Cardiac septum (tissue), 1 donor: ENCODE results near the gene LNP1. TPM values are rescaled to one million over a fixed set of nuclear protein-coding genes. Genes with fewer than 3 reads are reported as not detected.
"Not testable (repeated sequence)": the region's sequence is repeated elsewhere in the genome, so short reads cannot be mapped to it uniquely, and the experiment has no call there.

ENCODE experiments used
- DNase-seq: peaks from one replicate; pipeline ENCODE4 v3.0.0-alpha.2; 2020; ENCODE audit warnings: low spot score
- intact Hi-C: fragments of 100-400 bp; cut with DNase I; formaldehyde crosslinking; loops from one replicate; pipeline ENCODE4 v1.14.0; 2022
- total RNA-seq: library from RNA; stranded (reverse); fragmentation: NEBNext Ultra II Directional; extraction: Animal tissue kit (Norgen Biotek cat#: 25700); gene quantifications from one replicate; pipeline ENCODE4 v1.2.1, GENCODE V29; 2021
- donor health status: DM: no; HTN: no; CAD: no.

Gene LNP1
- total RNA-seq, 1 donor from 2014 or later, result 4.6 TPM

GRCh38 chr3:100423611-100424010 lies 22.3 kb downstream of the LNP1 start:
- intact Hi-C loops, result no loop called here
- DNase-seq, result no peak

DNA sequence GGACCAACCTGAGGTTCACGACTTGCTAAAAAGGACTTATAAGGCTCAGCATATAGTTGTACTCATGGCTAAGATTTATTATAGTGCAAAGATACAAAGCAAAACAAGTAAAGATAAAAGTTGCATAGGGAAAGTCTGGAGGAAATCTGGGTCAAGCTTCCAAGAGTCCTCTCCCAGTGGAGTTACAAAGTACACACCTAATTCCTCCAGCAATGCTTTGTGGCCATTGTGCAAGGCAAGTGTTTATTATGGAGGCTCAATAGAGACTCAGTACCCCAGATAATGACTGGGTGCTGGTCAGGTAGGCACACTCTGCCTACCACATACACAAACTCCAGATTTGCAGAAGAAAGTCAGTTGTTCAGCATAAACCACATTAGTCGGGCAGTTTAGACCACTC lies 22.9 kb downstream of the LNP1 start:
- intact Hi-C loops, result no loop called here
- no peak for DNase-seq

GRCh38 chr3:100425316-100425715 lies 24.0 kb downstream of the LNP1 start:
- no peak for DNase-seq
- intact Hi-C loops, result no loop called here

GRCh38 chr3:100426067-100426682 lies 24.8 kb downstream of the LNP1 start:
- intact Hi-C loops, result no loop called here
- DNase-seq, result no peak

DNA sequence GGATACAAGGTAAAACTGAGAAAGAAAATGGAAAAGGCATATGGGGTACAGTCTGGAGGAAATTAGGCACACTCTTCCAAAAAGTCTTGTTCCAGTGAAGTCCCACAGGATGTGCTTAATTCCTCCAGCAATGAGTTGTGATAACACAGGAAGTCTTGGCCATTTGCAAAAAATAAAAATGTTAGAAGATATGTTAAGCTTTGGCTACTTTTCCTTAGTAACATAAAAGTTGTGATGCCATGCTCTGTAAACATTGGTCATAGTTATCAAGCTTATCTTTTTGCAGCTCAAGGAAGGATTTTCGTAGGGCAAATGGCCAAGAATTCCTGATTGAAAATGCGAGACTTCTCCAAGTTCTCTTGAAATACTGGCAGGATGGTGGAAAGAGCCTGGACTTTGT lies 26.4 kb downstream of the LNP1 start:
- DNase-seq, result no peak
- intact Hi-C loops, result no loop called here

- intact Hi-C loops, result no loop called here
- no peak for DNase-seq
Measured at GRCh38 chr3:100429187-100429716, 27.9 kb downstream of the LNP1 start.

DNA sequence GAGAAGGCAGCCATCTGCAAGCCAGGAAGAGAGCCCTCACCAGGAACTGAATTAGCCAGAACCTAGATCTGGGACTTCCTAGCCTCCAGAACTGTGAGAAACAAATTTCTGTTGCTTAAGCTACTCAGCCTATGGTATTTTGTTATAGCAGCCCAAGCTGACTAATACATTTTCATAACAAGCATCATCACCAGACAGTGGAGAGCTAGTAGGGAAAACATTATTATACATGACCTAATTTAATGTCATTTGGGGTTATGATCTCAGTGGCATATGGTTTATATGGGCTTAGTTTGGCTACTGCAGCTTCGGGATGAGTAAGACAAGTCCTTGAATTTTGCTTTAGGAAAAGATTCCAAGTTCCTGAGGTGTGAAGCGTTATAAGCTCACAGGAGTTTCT lies 35.6 kb downstream of the LNP1 start:
- intact Hi-C loops, result no loop called here
- DNase-seq, result no peak

- DNase-seq, result no peak
- intact Hi-C loops, result no loop called here
Measured at GRCh38 chr3:100437721-100438622, 36.6 kb downstream of the LNP1 start.

GRCh38 chr3:100438623-100438974 lies 37.3 kb downstream of the LNP1 start:
- no peak for DNase-seq
- intact Hi-C loops, result no loop called here

DNA sequence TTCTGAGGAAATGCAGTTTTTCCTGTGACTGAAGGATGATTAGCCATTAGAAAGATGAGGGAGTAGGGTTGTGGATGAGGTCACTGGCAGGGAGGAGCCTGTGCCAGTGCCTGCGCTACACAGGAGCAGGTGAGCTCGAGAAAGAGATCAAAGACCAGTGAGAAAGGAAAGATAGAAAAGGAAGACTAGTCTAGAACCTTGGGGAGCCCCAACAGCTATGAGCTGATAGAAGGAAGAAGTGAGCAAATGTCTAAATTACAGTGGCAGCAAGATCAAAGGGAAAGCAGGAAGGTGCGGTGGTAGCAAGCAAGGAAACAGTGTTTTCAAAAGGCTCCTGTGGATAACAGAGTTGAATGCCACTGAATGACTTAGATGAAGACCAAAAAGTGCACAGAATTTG lies 39.6 kb downstream of the LNP1 start:
- DNase-seq, result no peak

GRCh38 chr3:100443690-100444089 lies 42.4 kb downstream of the LNP1 start:
- DNase-seq, result no peak

More for the DNA sequence above, 39.6 kb downstream of the LNP1 start:
- intact Hi-C loops, result no loop called here

DNA sequence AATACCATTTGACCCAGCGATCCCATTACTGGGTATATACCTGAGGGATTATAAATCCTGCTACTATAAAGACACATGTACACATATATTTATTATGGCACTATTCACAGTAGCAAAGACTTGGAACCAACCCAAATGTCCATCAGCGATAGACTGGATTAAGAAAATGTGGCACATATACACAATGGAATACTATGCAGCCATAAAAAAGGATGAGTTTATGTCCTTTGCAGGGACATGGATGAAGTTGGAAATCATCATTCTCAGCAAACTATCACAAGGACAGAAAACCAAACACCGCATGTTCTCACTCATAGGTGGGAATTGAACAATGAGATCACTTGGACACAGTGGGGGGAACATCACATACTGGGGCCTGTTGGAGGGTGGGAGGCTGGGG lies 45.7 kb downstream of the LNP1 start:
- intact Hi-C loops, DNase-seq: not testable (repeated sequence)

More at GRCh38 chr3:100443690-100444089, 42.4 kb downstream of the LNP1 start:
- intact Hi-C loops, result no loop called here

DNA sequence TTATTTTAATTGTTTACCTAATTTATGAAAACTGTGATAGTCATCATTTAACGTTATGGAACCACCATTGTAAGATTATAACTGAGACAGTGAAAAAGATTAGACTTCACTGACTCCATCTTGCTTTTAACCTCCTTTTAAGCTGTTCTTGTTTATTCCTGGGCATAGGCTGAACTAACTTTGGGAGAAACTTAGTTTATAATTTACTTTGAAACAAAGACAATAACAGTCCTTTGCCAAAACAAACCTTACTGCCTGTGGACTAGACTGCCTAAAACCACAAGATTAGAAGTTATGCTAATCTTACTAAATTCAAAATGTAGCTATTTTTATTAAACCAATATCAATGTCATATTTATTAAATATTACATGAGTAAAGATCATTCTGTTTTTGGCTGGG lies 46.7 kb downstream of the LNP1 start:
- DNase-seq, result no peak
- intact Hi-C loops, result no loop called here

DNA sequence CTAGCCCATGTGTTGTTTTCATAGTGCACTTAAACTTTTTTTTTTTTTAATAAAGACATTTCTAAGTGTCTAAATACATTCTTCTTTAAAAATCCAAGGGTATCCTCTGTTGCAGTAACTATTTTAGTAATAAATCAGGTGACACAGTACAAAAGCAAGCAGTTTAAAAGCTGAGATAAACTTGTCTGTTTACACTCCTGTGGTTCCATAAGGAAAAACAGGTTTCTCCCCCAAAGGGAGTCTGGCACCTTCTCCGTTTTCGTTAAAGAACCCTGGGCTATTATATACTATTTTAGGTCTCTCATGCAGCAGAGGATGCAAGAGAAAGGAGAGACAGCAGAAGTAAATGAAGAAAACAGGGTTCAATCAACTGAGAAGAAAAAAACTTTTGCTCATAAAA lies 47.9 kb downstream of the LNP1 start:
- intact Hi-C loops, result no loop called here
- no peak for DNase-seq

DNA sequence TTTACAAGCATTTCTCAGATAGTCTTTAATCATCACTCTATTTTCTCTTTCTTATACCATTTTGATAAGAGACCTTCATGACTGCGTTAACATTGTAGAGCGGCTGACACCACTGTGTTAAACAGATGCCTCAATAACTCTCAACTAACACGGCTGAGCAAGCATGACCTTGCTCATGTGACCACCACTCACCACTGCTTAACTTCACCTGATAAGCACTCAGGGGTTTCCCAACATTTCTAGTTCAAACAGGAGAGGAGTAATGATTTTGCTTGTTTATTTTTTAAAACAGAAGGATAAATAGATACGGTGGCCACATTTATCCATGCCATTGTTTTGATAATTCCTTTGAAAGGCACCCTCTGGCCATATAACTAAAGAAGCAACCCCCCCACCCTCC lies 53.3 kb downstream of the LNP1 start:
- no peak for DNase-seq
- intact Hi-C loops, result no loop called here

DNA sequence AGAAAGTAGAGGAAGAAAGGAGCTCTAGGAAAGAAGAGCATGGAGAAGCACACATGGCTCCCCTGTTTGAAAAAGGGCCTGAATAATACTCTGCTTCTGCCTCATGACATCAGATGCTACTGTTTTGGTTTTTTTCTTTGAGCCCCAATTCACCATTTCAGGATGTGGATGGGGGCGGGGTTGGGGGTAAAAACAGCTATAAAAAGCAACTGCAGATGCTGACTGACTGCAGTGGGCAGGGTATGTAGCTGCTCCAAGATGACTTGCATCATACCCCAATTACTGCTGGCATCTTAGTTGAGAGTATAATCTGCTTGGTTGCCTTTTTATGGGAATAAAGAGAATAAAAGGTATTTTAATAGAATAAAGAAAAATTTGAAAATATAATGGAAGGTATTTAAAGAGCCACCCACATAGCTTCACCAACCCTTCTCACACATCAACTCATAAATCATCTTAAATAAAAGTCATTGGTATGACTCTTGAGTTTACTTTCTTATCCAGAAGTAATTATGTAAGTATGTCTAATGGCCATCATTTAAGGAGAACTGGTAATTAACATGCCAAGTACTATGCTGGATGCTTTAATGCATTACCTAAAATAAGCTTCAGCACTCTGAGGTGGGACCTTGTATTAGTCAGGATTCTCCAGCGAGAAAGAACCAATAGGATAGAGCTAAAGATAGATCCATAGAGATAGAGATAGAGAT lies 54.7 kb downstream of the LNP1 start:
- DNase-seq, result no peak
- intact Hi-C loops, result no loop called here

DNA sequence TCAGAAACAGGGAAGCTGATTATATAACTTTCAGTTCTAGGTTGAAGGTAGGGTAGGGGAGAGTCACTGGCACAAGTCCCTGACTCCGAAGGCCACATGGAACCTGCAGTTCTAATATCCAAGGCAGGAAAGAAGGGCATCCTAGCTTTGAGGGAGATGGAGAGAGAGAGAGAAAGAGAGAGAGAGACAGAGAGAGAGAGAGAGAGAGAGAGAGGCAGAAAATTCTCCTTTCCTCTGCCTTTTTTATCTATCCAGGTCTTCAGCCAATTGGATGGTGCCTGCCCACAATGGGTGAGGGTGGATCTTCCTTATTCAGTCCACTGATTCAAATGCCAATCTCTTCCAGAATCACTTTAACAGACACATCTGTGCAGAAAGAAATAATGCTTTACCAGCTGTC lies 55.4 kb downstream of the LNP1 start:
- DNase-seq, result no peak
- intact Hi-C loops, result no loop called here

GRCh38 chr3:100457811-100458210 lies 56.5 kb downstream of the LNP1 start:
- intact Hi-C loops, result no loop called here
- DNase-seq, result no peak

- intact Hi-C loops, result no loop called here
- DNase-seq, result no peak
Measured at GRCh38 chr3:100458814-100459213, 57.5 kb downstream of the LNP1 start.

DNA sequence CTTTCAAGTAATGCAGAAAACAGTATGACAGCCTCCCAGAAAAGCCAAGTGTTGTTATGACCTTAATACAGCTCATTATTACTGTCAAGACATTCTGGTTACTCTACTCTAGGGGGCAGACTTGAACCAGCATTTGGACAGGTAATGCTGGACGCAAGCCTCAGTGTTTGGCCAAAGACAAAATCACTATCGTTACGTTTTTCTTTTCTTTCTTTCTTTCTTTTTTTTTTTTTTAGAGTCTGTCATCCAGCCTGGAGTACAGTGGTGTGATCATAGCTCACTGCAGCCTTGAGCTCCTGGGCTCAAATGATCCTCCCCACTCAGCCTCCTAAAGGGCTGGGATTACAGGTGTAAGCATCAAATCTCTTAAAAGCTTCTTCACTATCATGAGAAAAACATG lies 61.7 kb downstream of the LNP1 start:
- DNase-seq, result no peak
- intact Hi-C loops, result loop anchor here (2.0 to 10.0 kb wide), 2 partner anchors 128 to 332 kb away; no protein-coding TSS in a partner anchor
